K562 (cell line): ENCODE results near the gene VPREB1. TPM values are rescaled to one million over a fixed set of nuclear protein-coding genes. Genes with fewer than 3 reads are reported as not detected.

Experiments used
- ATAC-seq: fragments of 200-7000 bp; cut with Tn5 transposase; 3 replicates; pipeline ENCODE4 v1.9.1; 2020; ENCODE audit warnings: moderate library complexity
- BruUV-seq: library from RNA; stranded (reverse); fragments of 400-500 nt; replicated peaks from 2 replicates; lab custom pipeline; 2021; lab: Mats Ljungman, UMichigan
- CTCF ChIA-PET: fragments of 300-600 bp; formaldehyde crosslinking; extraction: SDS; loops from one replicate; lab custom pipeline; 2021; ENCODE audit warnings: low intra/inter-chr PET ratio; lab: Yijun Ruan, JAX
- POLR2A ChIA-PET: fragments of 300-600, 350-650 bp; sonication (Branson Sonifier 250); formaldehyde crosslinking; extraction: SDS; loops from one replicate; lab custom pipeline; 2021; ENCODE audit warnings: antibody characterized with exemption, inconsistent platforms; lab: Yijun Ruan, JAX
- DNase-seq, 4 experiments: peaks; one replicate each; pipeline versions ENCODE4 v3.0.0 to v3.0.0-alpha.2; 2011 to 2018; ENCODE audit warnings: low spot score in 3 of 4, mixed read lengths in 3 of 4; ENCODE audit errors: extremely low read depth in 1 of 4
- FAIRE-seq: peaks from 2 replicates; lab custom pipeline; 2011; peaks lifted over from hg19 to GRCh38; lab: Jason Lieb, UNC
- H2AFZ ChIP-seq: 2 replicates; pipeline ENCODE4 v1.6.0; 2011; ENCODE audit warnings: low read depth, low read length, control low read depth, inconsistent platforms
- H3K27ac ChIP-seq: fragments of 200-600 bp; 3 replicates; pipeline ENCODE4 v1.8.0; 2011; ENCODE audit warnings: low read depth, mild to moderate bottlenecking, control low read depth, inconsistent platforms, low read length, moderate library complexity, mixed read lengths; ENCODE audit errors: extremely low read depth
- H3K27me3 ChIP-seq, 2 experiments: fragments of 300-600 bp in 1 of 2; 2 replicates in 1 of 2; 3 replicates in 1 of 2; pipeline versions ENCODE4 v1.6.0 to v1.8.0; 2011; ENCODE audit warnings: inconsistent platforms in 2 of 2, low read length in 2 of 2, mild to moderate bottlenecking in 1 of 2, mixed read lengths in 1 of 2, moderate library complexity in 1 of 2; ENCODE audit not compliant: control insufficient read depth in 2 of 2, insufficient read depth in 2 of 2
- H3K36me3 ChIP-seq: fragments of 300-600 bp; 3 replicates; pipeline ENCODE4 v1.8.0; 2011; ENCODE audit warnings: mild to moderate bottlenecking, low read length, inconsistent platforms; ENCODE audit not compliant: control insufficient read depth, insufficient read depth
- H3K4me1 ChIP-seq, 2 experiments: fragments of 200-600 bp in 1 of 2; replicated peaks in 1 of 2; 2 replicates in 1 of 2; 3 replicates in 1 of 2; pipeline versions ENCODE4 v1.5.1 to v1.8.0; 2011; ENCODE audit warnings: inconsistent platforms in 2 of 2, low read length in 2 of 2, mild to moderate bottlenecking in 1 of 2, mixed read lengths in 1 of 2, moderate library complexity in 1 of 2; ENCODE audit not compliant: control insufficient read depth in 2 of 2, insufficient read depth in 2 of 2
- H3K4me2 ChIP-seq: 2 replicates; pipeline ENCODE4 v1.6.1; 2011; ENCODE audit warnings: low read length, control low read depth, inconsistent platforms, mixed read lengths; ENCODE audit not compliant: insufficient read depth
- H3K4me3 ChIP-seq: fragments of 200-600 bp; sonication (generic), shearing (Covaris generic); 2 replicates; pipeline ENCODE4 v1.5.1; 2016; ENCODE audit warnings: control low read depth, inconsistent platforms
- H3K79me2 ChIP-seq: fragments of 200-600 bp; 3 replicates; pipeline ENCODE4 v1.8.0; 2011; ENCODE audit warnings: low read length, inconsistent platforms; ENCODE audit not compliant: control insufficient read depth, insufficient read depth
- H3K9ac ChIP-seq, 2 experiments: 2 replicates each; pipeline versions ENCODE4 v1.6.0 to v1.6.1; 2011; ENCODE audit warnings: low read depth in 2 of 2, low read length in 2 of 2, control low read depth in 1 of 2, inconsistent platforms in 1 of 2, mild to moderate bottlenecking in 1 of 2, mixed read lengths in 1 of 2; ENCODE audit not compliant: insufficient read depth in 1 of 2
- H3K9me1 ChIP-seq: one replicate; pipeline ENCODE4 v1.6.0; 2011; ENCODE audit warnings: inconsistent platforms, mild to moderate bottlenecking, low read length, moderate library complexity; ENCODE audit not compliant: control insufficient read depth, insufficient read depth
- H3K9me3 ChIP-seq: replicated peaks from 2 replicates; pipeline ENCODE4 v1.5.1; 2011; ENCODE audit warnings: low read depth, low read length, inconsistent platforms; ENCODE audit not compliant: control insufficient read depth, insufficient read depth
- H4K20me1 ChIP-seq: replicated peaks from 2 replicates; pipeline ENCODE4 v1.6.1; 2011; ENCODE audit warnings: low read length, inconsistent platforms, mixed read lengths; ENCODE audit not compliant: control insufficient read depth, insufficient read depth
- ATF3 ChIP-seq, 2 experiments: fragments of 450-650 bp in 1 of 2; sonication (generic) in 1 of 2; formaldehyde crosslinking in 1 of 2; IDR thresholded peaks in 1 of 2; conservative IDR thresholded peaks in 1 of 2; 2 replicates each; pipeline versions ENCODE4 v1.6.1 to v1.8.1; 2016 to 2023; ENCODE audit warnings: mild to moderate bottlenecking in 2 of 2, moderate library complexity in 2 of 2, inconsistent platforms in 1 of 2, missing genetic modification reagents in 1 of 2
- BHLHE40 ChIP-seq: IDR thresholded peaks from 2 replicates; pipeline ENCODE4 v1.6.1; 2011; ENCODE audit warnings: low read length, improper control_type of control experiment
- CTCFL ChIP-seq: IDR thresholded peaks from 2 replicates; pipeline ENCODE4 v1.6.1; 2011; ENCODE audit warnings: borderline replicate concordance, low read depth, mild to moderate bottlenecking, moderate library complexity, low read length; ENCODE audit not compliant: insufficient read depth, poor library complexity, severe bottlenecking
- E2F4 ChIP-seq: sonication (generic); formaldehyde crosslinking; IDR thresholded peaks from 2 replicates; pipeline ENCODE4 v1.8.0; 2022; ENCODE audit warnings: mild to moderate bottlenecking, low read depth, missing genetic modification reagents
- ELF4 ChIP-seq: fragments of 450-650 bp; formaldehyde crosslinking; IDR thresholded peaks from 2 replicates; pipeline ENCODE4 v1.4.0; 2022; ENCODE audit warnings: missing genetic modification characterization
- EP300 ChIP-seq: IDR thresholded peaks from 2 replicates; pipeline ENCODE4 v1.6.1; 2012; ENCODE audit warnings: low read length, improper control_type of control experiment
- FOXA3 ChIP-seq, 2 experiments: fragments of 450-650 bp in 1 of 2; sonication (generic) in 1 of 2; formaldehyde crosslinking; IDR thresholded peaks in 1 of 2; conservative IDR thresholded peaks in 1 of 2; 2 replicates each; pipeline versions ENCODE4 v1.4.0 to v1.8.0; 2020 to 2022; ENCODE audit warnings: mild to moderate bottlenecking in 2 of 2, missing genetic modification reagents in 1 of 2
- HNRNPUL1 ChIP-seq: fragments of 200-400 bp; formaldehyde crosslinking; IDR thresholded peaks from 2 replicates; pipeline ENCODE4 v1.6.1; 2017; ENCODE audit warnings: low read length
- MAZ ChIP-seq, 2 experiments: fragments of 450-650 bp in 1 of 2; sonication (generic) in 1 of 2; formaldehyde crosslinking; IDR thresholded peaks in 1 of 2; conservative IDR thresholded peaks in 1 of 2; 2 replicates each; pipeline versions ENCODE4 v1.4.0 to v1.5.0; 2020; ENCODE audit warnings: mild to moderate bottlenecking in 1 of 2, missing genetic modification reagents in 1 of 2
- PRMT5 ChIP-seq: sonication (generic); formaldehyde crosslinking; IDR thresholded peaks from 2 replicates; pipeline ENCODE4 v1.5.0; 2020; ENCODE audit warnings: missing genetic modification reagents
- SMARCB1 ChIP-seq: IDR thresholded peaks from 2 replicates; pipeline ENCODE4 v1.6.1; 2011; ENCODE audit warnings: improper control_type of control experiment, low read depth; ENCODE audit not compliant: insufficient read length
- SRF ChIP-seq, 2 experiments: fragments of 250-450, 450-650 bp in 1 of 2; sonication (Bioruptor Pico) in 1 of 2; sonication (generic) in 1 of 2; formaldehyde crosslinking; IDR thresholded peaks; 2 replicates each; pipeline versions ENCODE4 v1.5.0 to v1.5.1; 2020 to 2022; ENCODE audit warnings: mild to moderate bottlenecking in 1 of 2, missing genetic modification reagents in 1 of 2
- ZBTB7A ChIP-seq: IDR thresholded peaks from 2 replicates; pipeline ENCODE4 v1.6.1; 2011; ENCODE audit warnings: low read depth, mild to moderate bottlenecking, low read length, moderate library complexity, borderline replicate concordance; ENCODE audit not compliant: control insufficient read depth
- ZKSCAN1 ChIP-seq: fragments of 150-350 bp; IDR thresholded peaks from 2 replicates; pipeline ENCODE4 v1.6.1; 2016; ENCODE audit warnings: low read depth, low read length
- ZNF232 ChIP-seq: sonication (generic); formaldehyde crosslinking; IDR thresholded peaks from 2 replicates; pipeline ENCODE4 v1.8.0; 2022; ENCODE audit warnings: mild to moderate bottlenecking, missing genetic modification reagents
- WGBS: fragments of 100-300 bp; shearing (Covaris generic); methylation state at CpG from one replicate; pipeline ENCODE4 v1.1.6; 2016; ENCODE audit warnings: low coverage, mixed read lengths; ENCODE audit not compliant: insufficient coverage; ENCODE audit errors: missing lambda C conversion rate; 5-methylcytosine and 5-hydroxymethylcytosine counted together
- in situ Hi-C: fragments of 300-500 bp; cut with MboI; formaldehyde crosslinking; loops from 4 replicates; pipeline ENCODE4 v1.15.0; 2018; ENCODE audit warnings: inconsistent platforms, mixed read lengths
- intact Hi-C: fragments of 100-400 bp; cut with micrococcal nuclease; formaldehyde crosslinking; loops from 2 replicates; pipeline ENCODE4 v1.14.2; 2022
- polyA plus RNA-seq, 8 experiments: library from polyadenylated mRNA; depleted of rRNA in 4 of 8; stranded (reverse) in 5 of 8; unstranded in 3 of 8; fragments of >200 nt; fragmentation: Nextera tagmentation in 2 of 8; fragmentation: Illumina TruSeq in 1 of 8; extraction: Ambion mirVana in 2 of 8; extraction: Trizol in 1 of 8; gene quantifications; 2 replicates each; pipeline versions ENCODE4 v1.2.1 to v1.2.3, GENCODE V29; 2011 to 2014; ENCODE audit warnings: inconsistent platforms in 1 of 8, missing spikeins in 1 of 8
- total RNA-seq, 7 experiments: library from RNA; depleted of rRNA in 6 of 7; stranded (reverse); fragments of >200 nt in 6 of 7; fragmentation: Illumina TruSeq in 2 of 7; extraction: Trizol in 2 of 7; gene quantifications; 2 replicates each; pipeline versions ENCODE4 v1.2.1 to v1.2.3, GENCODE V29; 2011 to 2021; ENCODE audit warnings: low replicate concordance in 1 of 7

VPREB1 gene
- total and polyA plus RNA-seq, 9 of the 15 experiments (the other 6 are each of a cell fraction or from before 2014, with no cell fraction given): not detected

- H4K20me1 ChIP-seq: peaks cover 13% of the 10 kb centered on the region
- BruUV-seq: no TSS peak
- no peaks in the 10 kb centered on the region for H3K9me3 ChIP-seq
- WGBS: 3% methylated on average over 6 of the region's 6 CpGs
- POLR2A ChIA-PET: interaction anchor here (0.5 to 2.5 kb wide), 22 partner anchors 8 to 642 kb away, joined by 3 to 13 read pairs (median 3); no protein-coding TSS in a partner anchor
- no peaks in the 10 kb centered on the region for H3K9me1 ChIP-seq
- no peak overlapping the region for H3K4me2 ChIP-seq
- FAIRE-seq: peak; percentile 86
- intact Hi-C loops: loop anchor here (1.0 to 5.0 kb wide), 9 partner anchors 27 to 514 kb away; no protein-coding TSS in a partner anchor
- ATAC-seq: peak; percentile 94
- in situ Hi-C loops: loop anchor here (5.0 kb wide), 1 partner anchor 379 kb away; no protein-coding TSS in a partner anchor
- H3K27ac ChIP-seq: no peak overlapping the region
- no peaks in the 10 kb centered on the region for H3K79me2 ChIP-seq
- no peak overlapping the region for H2AFZ ChIP-seq
- peak; percentile 96 to 98 (median 98) for DNase-seq
- no peak overlapping the region for H3K4me3 ChIP-seq
- no peak overlapping the region for H3K9ac ChIP-seq
- H3K4me1 ChIP-seq: peaks cover 0 to 6% of the 10 kb centered on the region in 2 experiments; a peak in 2 of 5 replicates
- CTCF ChIA-PET: interaction anchor here (0.5 to 3.6 kb wide), 25 partner anchors 12 to 748 kb away, joined by 3 to 25 read pairs (median 5); no protein-coding TSS in a partner anchor
- no peaks in the 10 kb centered on the region for H3K36me3 ChIP-seq
- H3K27me3 ChIP-seq: peaks cover 48 to 50% of the 10 kb centered on the region in 2 experiments
- TF ChIP-seq CTCFL (peak; percentile 72), BHLHE40 (peak; percentile 65), FOXA3 (CRISPR knock-in tag; conservative IDR thresholded peaks at IDR 0.05 in 1 of 2, IDR thresholded peaks at IDR 0.05 in 1 of 2) (0 out of 4 replicates have a peak, but pooled peaks of 1 of the 2 experiments have one; percentile 12), MAZ (CRISPR knock-in tag; conservative IDR thresholded peaks at IDR 0.05 in 1 of 2, IDR thresholded peaks at IDR 0.05 in 1 of 2) (peak; percentile 22 to 70; a peak in 2 of 4 replicates), SMARCB1 (no peak), PRMT5 (CRISPR knock-in tag) (peak; percentile 46; the same call in 1 of the 2 replicates), HNRNPUL1 (no peak), ZBTB7A (peak; percentile 69; the same call in 1 of the 2 replicates), ATF3 (IDR thresholded peaks at IDR 0.05) (no peak), ATF3 (CRISPR knock-in tag; conservative IDR thresholded peaks at IDR 0.05) (peak; percentile 75; the same call in 1 of the 2 replicates), SRF (CRISPR knock-in tag; IDR thresholded peaks at IDR 0.05) (peak in 1 of 2 experiments; percentile 50; a peak in 1 of 4 replicates), E2F4 (no peak), ZNF232 (CRISPR knock-in tag) (peak; percentile 64; the same call in 1 of the 2 replicates), EP300 (peak; percentile 38; the same call in 1 of the 2 replicates), ELF4 (0 out of 2 replicates have a peak, but pooled peaks have one; percentile 16), ZKSCAN1 (no peak)
These were observed 36.6 kb upstream of the VPREB1 start for GRCh38 chr22:22207845-22208564.
